GM12801 (cell line): ENCODE data around the gene TFDP1.

Experiments
- CTCF ChIP-seq: IDR thresholded peaks from one replicate; pipeline ENCODE4 v1.5.1; 2011; ENCODE audit warnings: control low read depth; ENCODE audit not compliant: insufficient read length; ENCODE audit errors: extremely low read depth

TFDP1 gene

GRCh38 chr13:113628291-113629270, 44.0 kb downstream of the TFDP1 start:
- TF ChIP-seq CTCF, result no peak

- no peak for TF ChIP-seq CTCF
These were observed 45.3 kb downstream of the TFDP1 start for GRCh38 chr13:113629866-113630265.

DNA sequence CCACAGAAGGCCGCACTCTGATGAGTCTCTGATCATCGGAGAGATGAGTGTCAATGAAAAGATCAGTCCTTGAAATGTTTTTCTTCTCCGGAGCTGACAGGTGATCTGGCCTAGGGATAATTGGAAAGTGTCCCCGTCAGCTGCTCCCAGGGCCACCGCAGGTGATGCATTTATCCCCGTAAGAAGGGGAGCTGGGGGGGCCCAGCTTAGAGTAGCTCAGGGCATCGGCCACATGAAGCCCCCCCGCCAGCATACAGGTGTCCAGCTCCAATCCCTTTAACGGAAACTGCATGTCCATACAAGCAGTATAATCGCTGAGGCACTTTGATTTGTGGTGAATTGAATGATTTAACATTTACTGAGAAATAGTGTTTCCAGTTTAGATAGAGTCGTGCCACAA, 45.7 kb downstream of the TFDP1 start:
- no peak for TF ChIP-seq CTCF

- TF ChIP-seq CTCF, result no peak
These were observed 46.3 kb downstream of the TFDP1 start for GRCh38 chr13:113630804-113631203.

GRCh38 chr13:113631341-113632095, 47.0 kb downstream of the TFDP1 start:
- TF ChIP-seq CTCF, result no peak

DNA sequence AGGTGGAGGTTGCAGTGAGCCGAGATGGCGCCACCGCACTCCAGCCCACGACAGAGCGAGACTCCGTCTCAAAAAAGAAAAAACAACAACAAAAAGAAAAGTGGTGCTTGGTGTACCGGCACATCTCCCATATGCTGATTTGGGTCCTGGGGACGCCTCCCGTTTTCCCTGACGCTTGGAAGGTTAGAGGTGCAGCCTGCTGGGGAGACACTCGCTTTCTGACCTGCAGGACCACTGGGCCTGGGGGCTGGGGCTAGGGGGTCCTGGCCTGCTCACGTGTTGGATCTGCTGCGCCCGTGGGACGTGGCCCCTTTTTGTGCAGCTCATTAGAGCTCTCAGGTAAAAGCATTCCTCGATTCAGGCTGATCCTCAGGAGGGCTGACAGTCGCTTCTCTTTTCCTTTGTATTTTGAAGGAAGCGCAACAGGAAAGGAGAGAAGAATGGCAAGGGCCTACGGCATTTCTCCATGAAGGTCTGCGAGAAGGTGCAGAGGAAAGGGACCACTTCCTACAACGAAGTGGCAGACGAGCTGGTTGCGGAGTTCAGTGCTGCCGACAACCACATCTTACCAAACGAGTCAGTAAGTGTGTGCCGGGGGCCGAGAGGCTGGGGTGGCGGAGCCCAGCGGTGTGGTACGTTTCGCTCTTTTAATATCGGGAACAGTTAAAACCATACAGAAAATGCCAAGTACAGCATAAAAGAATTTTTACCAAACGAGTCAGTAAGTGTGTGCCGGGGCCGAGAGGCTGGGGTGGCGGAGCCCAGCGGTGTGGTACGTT, 48.3 kb downstream of the TFDP1 start:
- TF ChIP-seq CTCF, result no peak

DNA sequence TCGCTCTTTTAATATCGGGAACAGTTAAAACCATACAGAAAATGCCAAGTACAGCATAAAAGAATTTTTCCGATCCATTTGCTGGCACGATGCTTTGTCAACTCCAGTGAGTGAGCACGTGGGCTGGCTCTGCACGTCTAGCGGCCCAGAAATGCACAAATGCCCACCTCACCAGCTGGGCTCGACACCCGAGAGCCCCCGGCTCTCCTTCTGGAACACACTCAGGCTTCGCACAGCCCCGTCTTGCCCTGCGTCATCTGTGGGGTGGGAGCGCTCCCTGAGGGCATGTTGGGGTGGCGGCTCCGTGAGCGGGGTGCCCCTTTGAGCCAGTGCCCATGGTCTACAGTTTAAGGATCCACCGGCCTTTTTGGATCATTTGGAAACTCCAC, 48.9 kb downstream of the TFDP1 start:
- no peak for TF ChIP-seq CTCF
